NCI-H2227 treated with DMSO at 0.1 percent for 48 hours (cell line): Measurements from ENCODE around the gene EMC1.
"Not testable (repeated sequence)": the region's sequence is repeated elsewhere in the genome, so short reads cannot be mapped to it uniquely, and the experiment has no call there.

Experiments used
- DNase-seq: peaks from one replicate; lab custom pipeline; 2025; lab: John Stamatoyannopoulos, UW

Gene EMC1

GRCh38 chr1:19251305-19252196 is at the start of gene EMC1, which contains the start of gene MRTO4:
TSS of gene EMC1 (minus strand) at chr1:19251524. CDS start at chr1:19251509, 15 bp downstream.
TSS of gene MRTO4 (plus strand) at chr1:19251805. CDS start at chr1:19251836, 31 bp downstream.
- peak; percentile 81 for DNase-seq

- DNase-seq: no peak
Observed at GRCh38 chr1:19300211-19300610, 48.9 kb upstream of the EMC1 start.

- DNase-seq: no peak
Observed at GRCh38 chr1:19294638-19295037, 43.3 kb upstream of the EMC1 start.

GRCh38 chr1:19289244-19289643 is 37.9 kb upstream of the EMC1 start:
- DNase-seq: no peak

- DNase-seq: not testable (repeated sequence)
Observed at GRCh38 chr1:19288324-19289241, 37.3 kb upstream of the EMC1 start, which contains the start of gene AKR7A3. TSS of gene AKR7A3 (minus strand) at chr1:19288770. CDS start at chr1:19288709, 61 bp downstream.

- no peak for DNase-seq
Observed at GRCh38 chr1:19287436-19288185, 36.3 kb upstream of the EMC1 start.

- not testable (repeated sequence) for DNase-seq
Observed at GRCh38 chr1:19285807-19286206, 34.5 kb upstream of the EMC1 start.

- DNase-seq: not testable (repeated sequence)
Observed at GRCh38 chr1:19285366-19285765, 34.0 kb upstream of the EMC1 start.

- no peak for DNase-seq
Observed at GRCh38 chr1:19284881-19285280, 33.6 kb upstream of the EMC1 start.

GRCh38 chr1:19283891-19284290 is 32.6 kb upstream of the EMC1 start:
- no peak for DNase-seq

GRCh38 chr1:19274636-19275035 is 23.3 kb upstream of the EMC1 start:
- no peak for DNase-seq

- DNase-seq: not testable (repeated sequence)
Observed at GRCh38 chr1:19273844-19274531, 22.7 kb upstream of the EMC1 start.

GRCh38 chr1:19273106-19273843 is 22.0 kb upstream of the EMC1 start:
- DNase-seq: no peak

- DNase-seq: no peak
Observed at GRCh38 chr1:19272064-19272463, 20.7 kb upstream of the EMC1 start.

- not testable (repeated sequence) for DNase-seq
Observed at GRCh38 chr1:19270343-19270730, 19.0 kb upstream of the EMC1 start.

- DNase-seq: not testable (repeated sequence)
Observed at GRCh38 chr1:19269427-19270342, 18.4 kb upstream of the EMC1 start.

GRCh38 chr1:19268445-19268844 is 17.1 kb upstream of the EMC1 start:
- DNase-seq: no peak

GRCh38 chr1:19262744-19263143 is 11.4 kb upstream of the EMC1 start:
- DNase-seq: no peak

GRCh38 chr1:19262047-19262446 is 10.7 kb upstream of the EMC1 start:
- no peak for DNase-seq
